Pericardium fibroblast (primary cell): ENCODE measurements around the gene ARL14. TPM values are rescaled to one million over a fixed set of nuclear protein-coding genes. Genes with fewer than 3 reads are reported as not detected.

ENCODE experiments used
- total RNA-seq: library from RNA; depleted of rRNA; stranded (reverse); fragments of >200 nt; gene quantifications from 2 replicates; pipeline ENCODE4 v1.2.3, GENCODE V29; 2015

The ARL14 gene
- not detected in 2 replicates for total RNA-seq

DNA sequence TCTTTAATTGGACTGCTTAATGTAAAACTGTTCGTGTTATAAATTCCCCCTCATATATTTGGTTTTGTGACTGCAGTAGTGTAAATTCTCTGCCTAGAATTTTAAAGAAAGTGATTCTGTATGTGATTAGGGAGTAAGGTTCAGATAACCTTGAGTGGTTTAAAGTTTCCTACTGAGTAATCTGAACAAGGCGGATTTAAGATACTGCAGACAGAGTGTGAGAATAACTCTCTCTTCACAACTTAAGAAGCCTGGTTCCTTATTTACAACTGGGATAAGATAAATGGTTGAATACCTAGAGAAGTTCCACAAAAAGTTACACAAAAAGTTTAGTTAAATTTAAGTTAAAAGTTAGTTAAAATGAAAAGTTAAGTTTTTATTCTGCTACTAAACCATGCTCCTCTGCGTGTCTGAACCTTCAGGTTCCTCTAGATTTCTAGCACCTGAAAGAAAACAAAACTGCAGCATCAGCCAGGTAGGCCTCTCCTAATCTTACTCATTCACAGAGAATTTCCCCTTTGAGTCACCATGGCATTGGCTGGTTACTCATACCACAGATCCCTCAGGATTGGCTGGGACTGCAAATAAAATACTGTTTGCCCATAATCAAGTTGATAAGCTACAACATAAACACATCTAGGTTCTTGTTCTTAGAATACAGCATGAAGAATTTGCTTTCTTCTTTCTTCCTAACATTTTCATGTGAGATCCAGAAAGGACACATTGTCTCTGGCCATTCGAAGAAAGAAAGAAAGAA is at the start of gene ARL14:
Gene ARL14, plus strand, starts transcription at position 614 of the 757 bp plus-strand sequence. CDS start 187 bp downstream, outside the sequence.

Other genes starting within 250 kb of the ARL14 start
- gene TRIM59, start 227.4 kb upstream of the ARL14 start, total RNA-seq: 4.1 and 10.7 TPM in 2 replicates
- 16.6 and 17.9 TPM in 2 replicates for gene KPNA4, start 111.6 kb upstream of the ARL14 start, total RNA-seq
- gene PPM1L, start 79.1 kb downstream of the ARL14 start, total RNA-seq: 0.93 and 1.4 TPM in 2 replicates